Activated gamma-delta T cell treated with anti-CD3 and anti-CD28 coated beads, Interleukin-2, amount 50 U/mL, for 16 hours (primary cell): ENCODE data around the gene HSBP1L1.

Experiments used
- DNase-seq: peaks from one replicate; pipeline ENCODE4 v3.0.0-alpha.2; 2020; ENCODE audit warnings: low read depth

The HSBP1L1 gene

DNA sequence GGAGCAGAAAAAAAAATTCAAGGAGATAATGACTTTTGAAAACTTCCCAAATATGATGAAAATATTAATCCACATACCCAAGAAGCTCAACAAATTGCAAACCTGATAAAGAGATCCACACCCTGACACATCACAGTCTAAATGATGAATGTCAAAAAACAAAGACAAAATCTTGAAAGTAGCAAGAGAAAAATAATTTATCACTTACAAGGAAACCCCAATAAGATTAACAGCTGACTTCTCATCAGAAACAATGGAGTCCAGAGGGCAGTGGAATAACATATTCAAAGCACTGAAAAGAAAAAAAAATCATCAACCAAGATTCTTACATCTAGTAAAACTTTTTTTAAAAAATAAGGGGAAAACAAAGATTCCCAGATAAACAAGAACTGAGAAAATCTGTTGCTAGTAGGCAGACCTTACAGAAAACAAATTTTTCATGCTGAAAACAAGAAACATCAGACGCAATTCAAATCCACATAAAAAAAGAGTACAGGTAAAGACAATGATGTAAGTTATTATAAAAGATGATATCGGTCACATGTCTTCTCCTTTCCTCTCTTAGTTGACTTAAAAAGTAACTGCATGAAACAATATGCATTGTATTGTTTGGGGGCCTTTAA, 34.3 kb upstream of the HSBP1L1 start:
- no peak for DNase-seq

DNA sequence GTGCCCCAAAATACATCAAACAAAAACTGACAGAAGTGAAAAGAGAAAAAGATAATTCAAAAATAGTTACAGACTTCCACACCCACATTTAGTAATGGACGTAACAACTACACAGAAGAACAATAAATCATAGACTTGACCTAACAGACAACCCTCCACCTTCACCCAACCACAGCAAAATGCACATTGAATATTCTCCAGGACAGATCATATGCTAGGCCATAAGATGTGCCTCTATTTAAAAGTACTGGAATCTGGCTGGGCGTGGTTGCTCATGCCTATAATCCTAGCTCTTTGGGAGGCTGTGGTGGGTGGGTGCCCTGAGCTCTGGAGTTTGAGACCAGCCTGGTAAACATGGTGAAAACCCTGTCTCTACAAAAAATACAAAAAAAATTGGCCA, 33.0 kb upstream of the HSBP1L1 start:
- DNase-seq = no peak

DNA sequence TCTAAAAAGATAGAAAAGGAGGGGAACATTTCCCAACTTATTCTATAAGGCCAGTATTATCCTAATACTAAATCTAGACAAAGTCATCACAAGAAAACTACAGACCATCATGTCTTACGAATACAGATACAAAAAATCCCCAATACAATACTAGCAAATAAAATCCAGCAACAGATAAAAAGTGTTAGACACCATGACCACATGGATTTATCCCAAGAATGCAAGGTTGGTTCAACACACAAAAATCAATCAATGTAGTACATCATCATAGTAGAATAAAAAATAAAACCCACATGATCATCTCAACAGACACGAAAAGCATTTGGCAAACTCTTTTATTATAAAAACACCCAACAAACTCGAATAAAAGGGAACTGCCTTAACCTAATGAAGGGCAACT, 31.5 kb upstream of the HSBP1L1 start:
- no peak for DNase-seq

DNA sequence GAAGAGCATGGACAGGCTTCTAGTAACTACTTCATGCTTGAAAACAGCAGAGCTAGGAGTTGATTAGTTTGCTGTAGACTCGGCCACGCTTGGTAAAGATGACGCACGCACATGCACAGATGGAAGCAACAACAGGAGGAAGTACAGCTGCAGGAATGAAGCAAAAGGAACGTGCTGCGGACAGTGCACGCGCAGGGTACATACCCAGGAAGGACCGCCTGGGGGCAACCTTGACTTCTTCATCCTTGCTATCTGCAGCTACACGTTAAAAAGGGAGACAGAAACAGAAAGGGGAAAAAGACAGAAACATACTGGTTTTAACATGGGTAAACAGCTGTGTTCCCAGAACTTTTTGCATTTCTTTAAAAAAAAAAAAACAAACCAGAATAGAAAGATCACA, 30.7 kb upstream of the HSBP1L1 start:
- no peak for DNase-seq

DNA sequence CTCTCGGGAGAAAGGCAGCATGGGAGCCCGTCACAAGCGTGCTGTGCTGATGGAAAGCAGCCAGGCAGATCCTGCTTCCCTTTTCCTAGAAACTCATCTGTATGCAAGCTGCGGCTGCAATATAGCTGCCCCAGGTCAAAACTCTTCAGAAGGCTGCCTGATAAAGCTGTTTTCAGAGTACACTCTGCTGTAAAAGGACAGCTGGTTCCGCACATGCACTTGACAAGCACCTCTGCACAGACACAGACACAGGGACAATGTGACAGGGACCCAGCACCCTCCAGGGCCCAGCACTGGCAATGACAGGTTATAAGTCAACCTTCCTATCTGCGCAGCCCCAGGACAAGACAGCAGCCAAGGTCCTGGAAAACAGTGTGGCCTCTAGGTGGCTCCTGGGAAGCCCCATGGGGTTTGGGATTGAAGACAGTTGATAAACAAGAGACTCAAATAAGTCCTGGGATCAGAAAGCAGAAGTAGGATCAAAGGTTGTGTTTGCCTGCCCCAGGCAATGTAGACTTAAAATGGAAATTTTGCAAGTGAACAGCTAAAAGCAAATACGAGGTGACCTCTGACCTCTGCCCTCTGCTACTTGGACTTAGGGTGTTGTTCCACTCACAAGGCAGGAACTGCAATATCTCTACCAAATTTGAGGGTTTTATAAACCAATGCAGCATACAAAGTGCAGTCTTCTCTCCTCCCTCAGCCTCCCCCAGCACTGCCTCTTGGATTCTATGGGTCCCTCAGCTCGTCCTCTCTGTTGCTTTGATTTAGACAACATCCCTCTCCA, 29.9 kb upstream of the HSBP1L1 start:
- no peak for DNase-seq

DNA sequence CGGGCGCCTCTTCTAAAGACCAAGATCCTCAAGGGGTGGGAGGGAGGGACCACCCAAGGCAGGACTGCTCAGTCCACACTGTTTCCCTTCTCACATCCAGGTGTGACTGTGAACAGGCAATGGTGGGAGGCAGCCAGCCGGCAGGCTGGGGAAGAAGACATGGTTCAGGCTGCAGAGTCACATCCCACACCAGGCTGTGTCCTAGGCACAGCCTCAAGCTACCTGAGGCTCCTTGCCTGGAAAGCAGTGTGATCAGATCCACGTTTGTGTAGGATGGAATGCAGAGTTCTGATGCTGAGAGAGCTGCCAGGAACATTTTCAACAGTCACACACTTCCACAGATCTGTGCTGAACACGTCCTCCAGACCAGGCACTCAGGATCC, 29.4 kb upstream of the HSBP1L1 start:
- DNase-seq = no peak

DNA sequence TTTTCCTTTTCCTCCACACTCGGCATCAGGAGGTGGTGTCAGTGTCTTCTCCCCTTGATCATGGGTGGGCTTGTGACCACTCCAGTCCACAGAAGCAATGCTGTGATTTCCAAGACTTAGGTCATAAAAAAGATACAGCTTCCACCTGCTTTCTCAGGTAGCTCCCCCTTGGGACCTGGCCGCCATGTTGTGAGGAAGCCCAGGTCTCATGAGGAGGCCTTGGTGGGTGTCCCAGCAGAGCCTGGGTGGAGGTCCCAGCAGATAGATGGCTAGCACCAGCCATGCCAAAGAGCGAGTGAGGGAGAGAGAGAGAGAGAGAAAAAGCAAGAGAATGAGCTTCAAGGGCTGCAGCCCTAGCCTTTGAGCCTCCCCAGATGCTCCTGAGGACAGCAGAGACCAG, 28.9 kb upstream of the HSBP1L1 start:
- DNase-seq = no peak

DNA sequence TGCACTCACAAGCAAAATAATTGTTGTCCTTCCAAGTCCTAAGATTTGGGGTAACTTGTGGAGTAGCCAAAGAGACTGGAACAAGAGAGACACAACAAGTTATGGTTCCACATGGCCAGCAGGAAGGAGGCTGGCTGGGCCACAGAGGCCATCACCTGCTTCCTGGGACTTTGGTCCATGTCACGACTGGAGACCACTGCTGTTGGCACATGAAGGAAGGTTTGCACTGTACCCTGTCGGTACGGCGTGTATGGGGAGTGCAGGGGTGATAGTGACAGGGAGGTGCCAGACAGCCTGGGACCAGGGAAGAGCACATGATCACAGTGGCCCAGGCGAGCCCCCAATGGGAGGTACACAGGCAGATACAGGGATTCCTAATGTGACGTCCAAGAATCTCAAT, 28.5 kb upstream of the HSBP1L1 start:
- DNase-seq = no peak

DNA sequence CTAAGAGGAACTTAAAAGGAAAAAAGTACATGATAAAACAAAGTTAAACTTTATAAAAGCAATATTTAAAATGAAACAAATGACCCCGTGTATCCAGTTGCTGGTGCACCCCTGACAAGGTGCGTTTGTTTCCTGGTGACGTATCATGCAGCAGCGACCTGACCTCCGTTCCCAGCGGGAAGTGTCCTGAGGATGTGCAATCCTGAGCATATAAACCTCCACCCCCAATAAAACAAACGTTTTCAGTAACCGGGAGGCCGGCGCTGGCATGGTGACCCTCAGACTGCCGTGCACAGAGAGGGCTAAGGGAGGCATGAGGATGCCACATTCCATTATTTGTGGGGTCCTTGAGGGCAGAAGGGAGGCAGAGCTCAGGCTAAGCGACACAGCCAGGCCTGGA, 27.8 kb upstream of the HSBP1L1 start:
- DNase-seq = no peak

DNA sequence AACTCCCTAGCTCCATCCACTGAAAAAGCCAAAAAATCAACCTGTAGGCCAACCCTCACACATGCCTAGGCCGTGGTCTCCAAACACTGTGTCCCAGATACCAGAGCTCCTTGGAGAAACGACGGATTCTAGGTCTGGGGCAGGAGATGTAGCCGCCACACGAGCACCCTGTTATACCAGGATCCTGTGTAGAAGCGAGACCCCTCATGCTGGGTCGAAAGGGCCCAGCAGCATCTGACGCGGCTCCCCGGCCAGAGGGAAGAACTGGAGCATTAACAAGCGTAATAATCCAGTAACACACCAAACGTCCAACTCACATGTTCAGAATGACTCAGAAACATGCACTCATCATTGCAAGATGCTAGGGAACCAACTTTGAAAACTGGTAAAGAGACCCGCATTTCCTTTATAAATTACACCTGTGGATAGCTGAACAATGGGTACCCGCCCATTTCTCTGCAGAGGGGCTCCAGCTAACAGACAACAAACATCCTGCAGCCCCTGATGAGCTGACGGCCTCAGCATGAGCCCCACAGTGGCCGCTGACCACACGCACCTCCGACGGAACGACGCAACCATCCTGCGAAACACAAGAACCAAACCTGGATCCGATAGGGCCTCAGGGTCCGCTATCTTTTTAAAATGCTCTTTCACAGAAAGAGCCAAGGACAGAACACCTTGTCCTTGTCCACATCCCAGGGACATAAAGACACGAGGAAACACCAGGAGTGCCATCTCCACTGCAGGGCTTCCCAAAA, 27.2 kb upstream of the HSBP1L1 start:
- DNase-seq = no peak

DNA sequence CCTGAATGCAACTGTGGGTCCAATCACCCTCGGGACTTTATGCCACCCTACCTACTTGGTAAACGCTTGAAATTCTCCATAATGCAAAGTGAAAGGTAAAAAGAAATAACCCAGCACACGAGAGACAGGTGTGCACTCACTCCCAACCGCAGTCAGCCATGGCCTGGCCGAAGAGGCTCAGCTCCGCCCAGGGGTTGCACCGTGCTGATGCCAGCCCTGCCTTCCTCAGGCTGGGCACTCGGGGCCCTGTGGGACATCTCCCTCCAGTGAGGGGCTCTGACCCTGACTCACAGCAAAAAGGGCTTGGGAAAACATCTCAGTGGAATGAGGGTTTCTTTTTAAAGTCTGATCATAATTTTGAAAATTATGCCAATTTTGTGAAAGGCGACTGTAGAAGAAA, 26.2 kb upstream of the HSBP1L1 start:
- DNase-seq = no peak

DNA sequence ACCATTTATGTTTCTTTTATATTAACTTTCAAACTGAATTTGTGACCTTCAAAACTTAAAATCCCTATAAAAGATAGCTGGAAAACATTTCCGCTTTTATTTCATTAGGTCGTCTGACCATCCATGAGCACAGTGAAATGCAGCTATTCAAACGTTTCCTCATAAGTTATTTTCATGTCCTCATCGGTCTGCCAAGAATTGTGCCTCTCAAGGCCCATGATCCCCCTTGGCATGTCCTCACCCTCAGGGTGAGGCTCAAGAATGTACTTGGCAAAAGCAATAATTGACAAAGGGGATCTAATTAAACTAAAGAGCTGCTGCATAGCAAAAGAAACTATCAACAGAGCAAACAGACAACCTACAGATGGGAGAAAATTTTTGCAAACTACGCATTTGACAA, 25.3 kb upstream of the HSBP1L1 start:
- DNase-seq = no peak

DNA sequence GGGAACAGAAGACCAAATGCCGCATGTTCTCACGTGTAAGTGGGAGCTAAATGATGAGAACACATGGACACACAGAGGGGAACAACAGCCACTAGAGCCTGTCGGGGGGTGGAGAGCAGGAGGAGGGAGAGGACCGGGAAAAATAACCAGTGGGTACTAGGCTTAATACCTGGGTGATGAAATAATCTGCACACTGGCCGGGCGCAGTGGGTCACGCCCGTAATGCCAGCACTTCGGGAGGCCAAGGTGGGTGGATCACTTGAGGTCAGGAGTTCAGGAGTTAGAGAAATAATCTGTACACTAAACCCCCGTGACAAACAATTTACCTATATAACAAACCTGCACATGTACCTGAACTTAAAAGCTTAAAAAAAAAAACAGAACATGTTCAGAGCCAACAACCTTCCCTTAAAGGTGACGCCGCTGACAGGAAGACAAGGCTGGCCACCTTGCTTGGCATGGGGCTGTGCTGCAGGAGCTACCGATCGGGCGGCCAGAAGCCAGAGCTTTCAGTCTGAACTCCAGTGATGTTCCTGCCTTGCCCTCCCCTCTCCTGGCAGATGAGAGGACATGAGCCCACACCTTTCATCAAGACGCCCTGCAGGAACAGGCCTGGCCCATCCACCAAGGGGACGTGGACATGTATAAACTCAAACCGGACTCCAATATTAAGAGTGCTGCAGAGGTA, 24.2 kb upstream of the HSBP1L1 start:
- DNase-seq = no peak

DNA sequence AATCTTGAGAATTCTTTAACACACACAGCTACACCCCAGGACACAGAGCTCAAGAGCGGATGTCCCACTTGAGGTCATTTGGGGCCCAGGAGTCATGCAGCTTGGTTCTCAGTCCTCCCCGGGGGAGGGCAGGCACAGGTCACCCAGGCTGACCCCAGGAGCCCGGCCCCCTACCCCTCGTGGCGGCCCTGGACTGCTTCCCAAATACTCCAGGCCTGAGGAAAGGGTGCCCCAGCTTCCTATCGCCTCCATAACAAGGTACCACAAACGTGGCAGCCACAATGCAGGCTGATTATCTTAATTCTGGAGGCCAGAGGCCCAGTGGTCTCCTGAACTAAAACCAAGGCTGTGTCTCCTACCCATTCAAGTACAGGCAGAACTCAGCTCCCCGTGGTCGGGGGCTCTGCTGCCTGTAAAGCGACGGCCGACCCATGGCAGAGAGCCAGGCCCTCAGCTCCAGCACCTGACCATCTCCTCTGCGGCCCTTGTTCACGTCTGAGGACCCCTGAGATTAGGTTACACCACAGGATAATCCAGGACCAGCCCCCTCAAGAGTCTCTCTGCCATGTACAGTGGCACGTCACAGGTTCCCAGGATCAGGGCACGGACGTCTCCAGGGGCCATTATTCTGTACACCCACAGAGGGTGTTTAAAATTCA, 23.5 kb upstream of the HSBP1L1 start:
- DNase-seq = no peak

DNA sequence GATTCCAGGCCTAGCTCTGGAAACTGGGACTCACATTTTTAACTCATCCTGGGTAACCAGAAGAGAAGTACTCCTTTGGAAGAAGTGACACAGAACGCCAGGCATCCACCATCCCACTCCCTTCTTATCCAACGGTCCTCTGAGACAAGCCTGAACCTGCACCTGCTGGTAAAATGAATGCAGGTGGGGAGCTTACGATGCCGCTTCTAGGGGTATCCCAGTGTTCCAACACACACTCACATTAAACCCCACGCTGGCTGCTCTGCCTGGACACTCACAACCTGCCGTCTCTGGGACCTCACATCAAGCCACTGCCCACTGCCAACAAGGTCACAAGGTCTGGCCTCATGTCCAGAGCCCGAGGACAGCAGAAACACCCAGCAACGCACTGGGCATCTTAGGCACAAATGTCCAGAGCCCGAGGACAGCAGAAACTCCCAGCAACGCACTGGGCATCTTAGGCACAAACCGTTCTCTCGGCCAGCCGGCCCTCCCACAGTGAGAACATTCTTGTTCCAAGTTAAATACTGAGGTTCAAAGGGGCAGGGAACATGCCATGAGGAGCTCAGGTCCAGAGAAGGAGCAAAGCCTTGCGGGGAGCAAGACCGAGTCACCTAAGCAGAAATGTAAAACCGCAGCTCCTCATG, 22.8 kb upstream of the HSBP1L1 start:
- DNase-seq = no peak

DNA sequence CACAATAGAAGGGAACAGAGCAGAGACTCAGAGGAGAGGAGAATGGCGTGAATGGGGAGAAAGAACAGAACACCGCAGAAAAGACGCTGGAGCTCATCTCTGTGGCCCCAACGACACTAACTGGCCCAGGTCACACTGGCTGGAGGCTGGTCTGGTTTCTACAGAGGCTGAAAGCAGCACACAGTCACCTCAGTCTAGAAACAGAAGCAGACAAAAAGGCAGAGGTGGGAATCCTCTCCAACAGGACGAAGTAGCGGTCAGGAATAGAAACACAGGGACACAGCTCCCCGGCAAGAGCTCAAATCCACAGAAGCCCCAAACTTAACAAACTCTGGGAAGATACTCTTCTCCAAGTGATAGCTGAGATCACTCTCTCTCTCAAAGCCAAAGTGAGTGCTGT, 22.2 kb upstream of the HSBP1L1 start:
- DNase-seq = no peak

DNA sequence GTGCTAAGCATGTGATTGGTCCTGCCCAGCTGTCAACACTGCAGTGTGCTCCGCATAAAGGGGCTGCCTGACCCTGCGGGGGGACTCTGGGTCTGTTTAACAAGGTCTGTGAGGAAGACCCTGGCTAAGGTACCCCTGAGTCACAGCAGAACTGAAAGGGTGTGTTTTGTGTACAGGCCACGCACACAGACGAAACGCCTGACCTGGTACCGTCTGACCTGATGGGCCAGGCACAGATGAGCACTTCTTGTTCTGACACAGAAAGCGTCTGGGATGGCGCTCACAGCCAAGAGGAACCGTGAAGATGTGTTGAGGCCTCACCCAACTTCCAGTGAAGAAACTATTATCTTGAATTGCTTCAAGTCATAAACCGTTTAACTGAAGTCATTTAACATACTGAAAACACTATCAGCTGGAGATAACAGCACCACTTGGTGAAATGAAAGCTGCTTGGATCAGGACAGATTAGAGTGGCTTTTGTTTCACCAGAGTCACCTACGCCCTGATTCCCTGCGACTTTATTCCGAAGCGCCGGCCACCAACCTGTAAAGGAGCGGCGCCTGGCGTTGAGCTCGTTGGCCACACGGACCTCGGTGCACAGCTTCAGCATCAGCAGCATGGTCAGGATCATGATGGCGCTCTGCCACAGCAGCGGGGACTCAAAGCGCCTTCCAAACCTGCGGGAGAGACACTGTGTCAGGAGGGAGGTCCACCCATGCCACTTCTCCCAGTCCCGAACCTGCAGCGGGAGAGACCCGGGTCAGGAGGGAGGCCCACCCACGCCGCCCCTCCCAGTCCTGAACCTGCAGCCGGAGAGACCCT, 21.4 kb upstream of the HSBP1L1 start:
- no peak for DNase-seq

DNA sequence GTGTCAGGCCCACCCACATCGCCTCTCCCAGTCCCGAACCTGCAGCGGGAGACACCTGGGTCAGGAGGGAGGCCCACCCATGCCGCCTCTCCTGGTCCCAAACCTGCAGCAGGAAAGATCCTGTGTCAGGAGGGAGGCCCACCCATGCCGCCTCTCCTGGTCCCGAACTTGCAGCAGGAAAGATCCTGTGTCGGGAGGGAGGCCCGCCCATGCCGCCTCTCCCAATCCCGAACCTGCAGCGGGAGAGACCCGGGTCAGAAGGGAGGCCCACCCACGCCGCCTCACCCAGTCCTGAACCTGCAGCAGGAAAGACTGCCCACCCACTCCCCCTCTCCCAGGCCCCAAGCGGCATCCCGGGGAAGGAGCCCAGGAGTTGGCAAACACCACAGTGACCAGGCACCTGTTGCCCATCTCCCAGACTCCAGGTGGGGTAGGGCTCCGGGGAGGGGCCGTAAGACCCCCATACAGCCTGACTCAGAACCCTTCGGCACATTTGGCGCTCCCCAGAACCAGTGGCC, 20.8 kb upstream of the HSBP1L1 start:
- DNase-seq = no peak

DNA sequence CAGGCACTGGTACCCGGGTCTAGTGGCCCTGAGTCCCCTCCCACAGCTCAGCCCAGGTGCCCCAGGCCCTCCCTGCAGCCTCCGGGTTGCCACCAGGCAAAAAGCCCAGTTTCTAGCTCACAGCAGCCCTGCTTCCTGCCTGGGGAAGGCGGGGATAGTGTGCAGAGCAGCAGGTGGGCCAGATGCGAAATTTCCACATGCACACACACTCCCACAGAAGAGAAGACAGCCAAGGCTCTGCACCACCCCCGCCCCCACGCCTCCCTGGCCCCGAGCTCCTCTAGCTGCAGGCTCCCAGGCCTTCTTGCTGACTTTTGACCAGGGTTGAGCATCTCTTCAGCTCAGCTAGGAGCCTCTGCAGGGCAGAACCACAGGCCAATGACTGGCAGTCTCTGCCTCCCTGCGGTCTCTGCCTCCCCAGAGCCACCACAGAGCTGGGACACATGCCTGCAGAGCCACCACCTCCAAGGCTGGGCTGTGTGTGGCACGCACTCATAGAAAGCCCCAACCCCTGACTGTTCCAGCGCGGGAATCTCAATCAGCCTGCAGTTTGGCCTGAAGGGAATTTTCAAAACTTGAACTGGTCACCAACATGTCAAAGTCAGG, 20.2 kb upstream of the HSBP1L1 start:
- DNase-seq = no peak

DNA sequence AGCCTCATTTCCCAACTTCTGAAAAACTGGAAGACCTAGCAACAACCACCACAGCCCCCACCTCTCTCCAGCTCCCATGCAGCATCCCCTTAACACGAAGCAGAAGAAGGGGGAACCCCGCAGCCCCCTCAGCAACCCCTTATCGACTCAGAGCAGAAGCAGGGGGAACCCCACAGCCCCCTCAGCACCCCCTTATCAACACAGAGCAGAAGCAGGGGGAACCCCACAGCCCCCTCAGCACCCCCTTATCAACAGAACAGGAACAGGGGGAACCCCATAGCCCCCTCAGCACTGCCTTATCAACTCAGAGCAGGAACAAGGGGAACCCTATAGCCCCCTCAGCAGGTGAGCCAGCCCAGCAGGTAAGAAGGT, 19.7 kb upstream of the HSBP1L1 start:
- DNase-seq = no peak
